GM20431 (cell line): ENCODE results near the gene POLR1A.
"Not testable (repeated sequence)": the region's sequence is repeated elsewhere in the genome, so short reads cannot be mapped to it uniquely, and the experiment has no call there.

Source experiments
- in situ Hi-C: fragments of 300-500 bp; cut with MseI, MboI; formaldehyde crosslinking; loops from one replicate; pipeline ENCODE4 v1.15.0; 2020; ENCODE audit warnings: low sequenced_read_pairs; ENCODE audit not compliant: unreplicated experiment

POLR1A gene

DNA sequence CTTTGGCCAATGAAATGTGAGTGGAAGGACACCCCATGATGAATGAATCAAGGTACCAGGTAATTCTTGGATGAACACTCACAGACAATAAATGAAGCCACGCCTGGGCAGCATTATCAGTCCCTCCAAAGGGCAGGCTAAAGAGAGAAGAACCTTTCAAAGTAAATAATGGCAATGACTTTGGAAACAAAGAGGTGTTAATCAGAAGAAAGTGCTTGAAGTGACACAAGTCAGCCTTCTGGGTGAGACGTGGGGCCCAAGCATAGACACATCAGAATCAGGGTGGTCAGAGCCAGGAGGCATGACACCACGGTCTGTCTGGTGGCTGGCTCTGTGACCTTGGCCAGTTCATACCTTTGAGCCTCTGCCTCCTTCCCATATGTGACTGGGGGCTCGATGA lies 103.3 kb downstream of the POLR1A start:
- in situ Hi-C loops: no loop called here

DNA sequence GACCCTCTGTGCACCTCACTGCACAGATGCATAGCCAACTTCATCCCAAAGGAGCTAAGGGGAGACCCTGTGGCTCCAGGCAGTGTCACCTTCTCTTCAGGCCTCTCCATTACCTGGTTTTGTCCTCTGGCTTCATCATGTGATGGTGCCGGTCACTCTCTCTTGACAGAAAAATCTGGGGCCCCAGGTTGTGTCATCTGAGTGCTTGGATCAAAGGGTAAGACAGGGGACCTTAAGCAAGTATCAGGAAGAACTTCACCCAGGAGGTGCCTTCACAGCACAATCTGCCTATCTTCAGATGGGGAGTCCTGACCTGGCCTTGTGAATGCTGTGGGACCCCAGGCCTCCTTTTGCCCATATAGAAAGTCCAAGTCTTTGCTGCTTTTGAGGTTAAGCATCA lies 104.4 kb downstream of the POLR1A start:
- in situ Hi-C loops: no loop called here

DNA sequence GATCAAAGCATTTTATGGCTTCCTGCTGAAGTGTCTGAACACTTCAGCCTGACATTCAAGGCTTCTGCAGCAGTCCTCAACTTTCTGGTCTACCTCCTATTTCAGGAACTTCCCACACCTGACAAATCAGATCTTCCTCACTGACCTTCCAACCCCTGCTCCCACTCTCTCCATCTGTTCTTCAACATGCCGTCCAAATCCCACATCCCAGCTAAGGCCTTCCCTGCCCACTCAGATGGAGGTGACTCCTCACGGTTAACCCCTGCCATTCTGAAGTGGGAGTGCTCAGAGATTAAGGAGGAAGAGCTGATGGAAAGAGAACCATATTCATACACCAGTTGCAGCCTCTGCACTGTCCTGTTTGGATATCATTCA lies 104.8 kb downstream of the POLR1A start:
- in situ Hi-C loops: no loop called here

DNA sequence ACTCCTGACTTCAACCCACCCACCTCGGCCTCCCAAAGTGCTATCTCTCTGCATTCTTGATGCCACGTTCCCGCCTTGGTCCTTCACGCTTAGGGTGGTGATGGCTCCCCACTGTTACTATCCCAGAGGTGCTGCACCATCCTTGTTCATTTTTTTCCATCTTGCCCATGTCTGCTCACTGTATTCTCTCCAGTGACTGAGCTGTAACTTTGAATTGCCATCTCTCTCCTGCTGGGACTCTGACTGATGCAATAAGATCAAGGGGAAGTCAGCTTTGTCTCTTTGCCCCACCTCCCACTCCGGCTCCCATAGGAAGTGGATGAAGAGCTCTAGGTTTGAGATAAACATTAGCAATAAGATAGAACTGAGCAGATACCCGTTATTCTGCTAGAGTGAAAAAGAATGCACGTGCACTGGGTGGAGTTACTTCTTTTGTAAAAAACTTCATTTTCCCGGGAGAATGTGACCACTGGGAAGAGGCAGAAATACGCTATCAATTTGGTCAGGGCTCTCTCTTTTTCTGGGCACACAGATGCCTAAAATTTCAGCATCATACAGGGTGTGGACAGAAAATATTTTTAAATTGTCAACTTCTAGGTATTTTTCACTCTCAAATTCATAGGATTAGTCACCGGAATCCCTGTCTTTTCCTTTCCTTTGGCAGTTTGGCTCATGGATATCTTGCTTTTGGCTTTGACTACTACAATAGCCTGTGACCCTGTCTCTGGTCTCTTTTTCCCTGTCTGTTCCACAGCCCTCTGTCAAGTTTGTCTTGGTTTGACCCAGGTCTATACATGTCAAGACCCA lies 105.4 kb downstream of the POLR1A start:
- in situ Hi-C loops: no loop called here

DNA sequence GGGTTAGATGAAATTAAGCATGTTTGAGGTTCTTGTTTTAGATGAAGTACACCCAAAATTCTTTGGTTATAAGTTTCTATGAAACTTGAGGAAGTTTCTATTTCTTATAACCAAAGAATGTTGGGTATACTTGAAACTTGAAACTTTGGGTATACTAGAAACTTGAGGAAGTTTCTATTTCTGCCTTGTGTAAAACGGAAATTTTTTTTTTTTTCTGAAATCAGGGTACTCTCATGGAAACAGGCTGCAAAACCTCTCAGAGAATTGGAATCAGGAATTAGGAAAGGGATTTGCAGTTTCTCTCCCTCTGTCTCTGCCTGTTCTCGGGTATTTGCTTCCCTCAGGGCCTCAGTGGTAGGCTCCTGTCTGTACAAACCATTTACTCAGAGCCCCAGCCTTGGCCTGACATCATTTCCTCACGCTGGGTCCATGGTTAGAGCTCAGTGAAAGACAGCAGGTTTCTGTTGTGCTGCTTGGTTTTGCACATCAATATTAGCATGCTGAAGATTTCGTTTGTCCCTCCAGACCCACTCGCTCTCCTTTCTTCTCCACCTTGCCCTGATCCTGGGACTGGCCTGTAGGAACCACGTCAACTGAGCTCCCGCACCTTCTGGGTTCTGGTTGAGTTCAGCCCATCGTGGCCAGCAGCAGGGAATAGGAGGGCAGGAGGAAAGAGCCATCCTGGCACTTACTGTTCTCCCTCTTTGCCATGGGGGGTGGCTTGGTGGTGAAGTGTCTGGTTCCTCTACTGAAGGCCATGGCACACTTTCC lies 106.4 kb downstream of the POLR1A start:
- in situ Hi-C loops: no loop called here

DNA sequence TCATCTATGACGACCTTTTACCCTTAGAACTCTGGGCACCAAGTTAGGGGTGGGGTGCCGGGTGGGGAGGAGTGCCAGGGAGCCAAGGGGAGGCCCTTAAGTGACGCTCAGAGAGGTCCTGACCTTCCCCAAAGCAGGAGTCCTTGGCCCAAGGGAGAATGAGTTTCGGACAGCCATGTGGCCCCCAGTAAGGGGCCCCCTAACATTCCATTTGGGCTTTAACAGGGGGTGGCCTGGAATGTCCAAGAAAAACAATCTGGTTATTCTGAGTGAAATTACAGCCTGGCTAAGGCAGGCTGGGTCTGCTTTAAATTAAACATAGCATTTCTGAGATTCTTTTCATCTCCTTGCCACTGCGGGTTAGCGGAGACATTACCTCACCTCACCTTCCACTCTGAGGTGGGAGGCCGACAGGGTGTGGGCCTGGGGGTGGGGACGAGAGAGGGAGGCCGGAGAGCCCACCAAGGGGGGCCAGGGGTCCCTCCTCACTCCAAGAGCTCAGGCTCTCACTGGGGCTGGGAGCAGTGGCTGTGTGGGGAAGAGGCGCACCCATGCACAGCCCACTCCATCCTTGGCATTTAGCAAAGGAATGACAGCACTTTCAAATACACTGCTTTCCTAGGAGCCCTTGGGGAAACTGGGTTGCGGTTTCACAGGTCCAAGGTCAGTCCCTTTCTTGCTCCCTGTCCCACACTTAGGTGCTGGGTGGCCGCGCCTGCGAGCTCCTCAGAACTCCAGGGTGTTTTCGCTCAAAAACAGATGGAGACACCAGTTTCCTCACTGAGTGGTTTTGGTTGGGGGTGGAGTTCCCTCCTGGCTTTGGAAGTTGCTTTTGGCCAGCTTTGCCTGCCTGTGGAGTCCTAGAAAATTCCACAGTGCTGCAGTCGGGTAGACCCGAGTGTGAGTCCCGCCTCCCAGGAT lies 107.4 kb downstream of the POLR1A start:
- in situ Hi-C loops: no loop called here

DNA sequence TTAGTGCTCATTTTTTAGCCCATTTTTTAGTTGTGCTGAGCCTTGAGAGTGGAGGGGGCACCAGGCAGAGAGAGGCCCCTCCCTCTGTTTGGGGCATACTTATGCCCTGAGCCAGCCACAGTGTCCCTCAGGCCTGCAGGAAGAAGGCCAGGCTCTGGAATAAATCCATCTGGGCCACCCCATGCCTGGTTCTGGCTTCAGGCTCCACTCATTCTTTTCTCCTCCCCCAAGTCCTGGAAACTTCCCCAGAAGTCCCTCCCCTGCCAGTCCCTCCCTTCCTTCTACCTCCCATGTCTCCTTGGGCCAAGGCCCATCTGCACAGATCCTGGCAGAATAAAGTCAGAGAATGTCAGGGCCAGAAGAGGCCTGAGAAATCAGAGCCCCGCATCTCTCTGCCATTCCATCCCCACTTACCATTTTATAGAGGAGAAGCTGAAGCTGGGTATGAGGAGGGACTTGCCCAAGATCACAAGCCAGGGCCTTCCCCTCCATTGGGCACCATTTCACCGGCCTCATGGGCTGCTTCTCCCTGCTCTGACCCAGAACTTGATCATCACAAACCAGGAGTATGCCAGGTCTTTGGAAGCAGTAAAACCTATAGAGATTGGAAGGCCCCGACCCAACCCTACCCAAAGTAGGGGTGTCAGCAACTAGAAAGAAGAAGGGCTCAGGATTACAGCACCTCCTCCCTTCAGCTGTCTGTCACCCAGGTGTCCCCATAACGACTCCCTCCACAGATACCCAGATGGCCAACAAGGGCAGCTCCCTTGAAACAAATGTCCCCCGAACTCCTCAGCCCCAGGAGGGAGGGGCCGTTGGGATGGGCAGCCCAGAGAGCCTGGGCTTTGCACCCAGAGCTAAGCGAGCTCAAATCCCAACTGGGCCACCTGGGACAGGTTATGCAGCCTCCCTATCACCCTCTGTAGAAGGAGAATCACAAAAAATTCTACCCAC lies 108.4 kb downstream of the POLR1A start:
- in situ Hi-C loops: no loop called here

DNA sequence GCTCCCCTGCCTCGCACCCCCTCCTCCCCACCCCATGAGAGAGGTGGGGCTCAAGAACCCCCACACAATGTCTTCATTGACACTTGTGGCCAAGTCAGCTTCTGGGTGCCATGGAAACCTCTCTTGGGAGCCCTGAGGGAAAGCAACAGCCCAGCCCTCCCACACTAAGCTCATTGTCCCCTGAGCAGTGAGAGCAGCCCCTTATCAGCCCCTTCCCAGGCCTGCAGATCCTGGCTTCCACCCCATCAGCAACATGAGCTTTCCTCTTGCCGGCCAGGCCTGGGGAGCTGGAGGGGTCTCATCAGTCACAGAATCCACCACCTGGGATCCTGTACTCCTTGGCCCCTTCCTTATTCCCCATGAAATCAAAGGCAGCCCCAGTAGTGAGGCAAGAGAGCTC lies 109.1 kb downstream of the POLR1A start:
- in situ Hi-C loops: no loop called here

DNA sequence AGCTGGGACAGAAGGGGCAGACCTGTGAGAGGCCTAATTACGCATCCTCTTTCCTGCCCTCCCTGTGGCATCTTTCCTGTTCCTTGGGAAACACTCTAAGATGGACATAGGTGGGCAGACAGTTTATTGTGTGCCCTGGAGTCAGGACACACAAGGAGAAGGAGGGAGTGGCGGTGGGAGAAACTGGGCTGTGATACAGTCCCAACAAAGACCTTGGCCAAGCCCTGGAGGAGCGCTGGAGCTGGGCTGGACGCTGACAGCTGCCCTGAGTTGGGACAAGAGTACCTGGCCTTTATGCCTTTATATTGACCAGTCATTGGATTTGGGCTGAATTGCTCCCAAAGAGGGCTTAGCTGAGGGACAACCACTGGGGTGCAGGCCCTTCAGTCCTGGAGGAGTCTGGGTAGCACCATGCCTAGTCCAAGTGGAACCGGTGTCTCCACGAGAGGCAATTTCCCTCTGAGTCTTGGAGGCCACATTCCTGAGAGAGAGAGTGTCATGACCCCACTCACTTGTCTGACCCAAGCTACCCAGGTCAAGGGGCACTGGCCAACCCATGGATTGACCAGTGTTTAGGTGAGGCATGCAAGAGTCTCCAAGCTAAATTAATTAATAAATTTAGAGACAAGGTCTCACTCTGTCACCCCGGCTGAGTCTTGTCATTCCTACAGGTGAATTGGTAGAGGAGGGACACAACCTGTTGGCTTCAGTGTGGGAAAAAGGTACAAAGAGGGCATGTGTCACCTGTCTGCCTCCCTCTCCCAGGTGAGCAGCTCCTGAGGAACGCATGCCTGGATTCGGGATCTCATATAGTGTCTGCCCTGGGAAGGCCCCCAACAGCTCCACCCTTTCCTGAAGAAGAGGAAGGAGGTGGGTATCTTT lies 109.8 kb downstream of the POLR1A start:
- in situ Hi-C loops: no loop called here

DNA sequence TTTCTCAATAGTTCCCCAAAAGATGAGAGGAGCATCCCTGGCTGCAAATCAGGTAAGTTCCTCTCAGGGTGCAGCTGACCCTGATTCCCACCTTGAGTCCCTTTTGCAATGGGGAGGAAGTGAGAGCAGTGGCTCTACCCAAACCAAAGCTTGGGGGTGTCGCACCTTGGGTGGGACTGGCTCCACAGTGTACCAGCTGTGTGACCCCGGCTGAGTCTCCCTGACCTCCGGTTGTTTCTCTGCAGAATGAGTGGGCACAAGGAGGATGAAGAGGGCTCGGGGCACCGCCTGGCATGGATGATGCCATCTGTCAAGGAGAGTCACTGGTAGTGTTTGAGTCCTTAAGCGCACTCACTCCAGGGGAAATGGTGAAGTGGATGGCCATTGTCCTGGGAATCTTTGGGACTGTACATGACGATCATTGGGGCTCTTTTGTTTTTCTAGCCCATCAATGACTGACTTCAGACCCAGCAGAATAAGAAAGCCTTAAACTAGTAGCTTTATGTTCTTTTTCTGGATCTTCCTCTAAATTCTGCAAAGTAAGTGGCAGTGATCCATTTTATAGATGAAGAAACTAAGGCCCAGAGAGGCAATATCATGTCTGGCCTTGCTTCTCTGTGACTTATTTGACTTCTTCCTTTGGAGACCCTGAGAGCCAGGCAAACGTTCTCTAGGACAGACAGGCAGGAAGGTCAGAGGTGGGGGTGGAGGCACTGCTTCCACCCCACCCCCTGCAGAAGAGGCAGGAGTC lies 110.6 kb downstream of the POLR1A start:
- in situ Hi-C loops: no loop called here

DNA sequence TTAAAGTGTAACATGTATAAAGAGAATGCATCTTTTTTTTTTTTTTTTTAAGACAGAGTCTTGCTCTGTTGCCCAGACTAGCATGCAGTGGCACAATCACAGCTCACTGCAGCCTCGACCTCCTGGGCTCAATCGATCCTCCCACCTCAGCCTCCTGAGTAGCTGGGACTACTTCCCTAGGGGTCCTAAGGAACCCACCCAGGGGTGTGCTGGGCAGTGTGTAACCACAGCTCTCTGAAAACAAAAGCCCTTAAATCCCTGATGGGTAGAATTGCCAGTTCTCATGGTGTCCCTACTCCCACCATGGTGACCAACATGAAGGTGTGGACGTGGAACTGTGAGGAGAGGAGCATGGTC lies 111.3 kb downstream of the POLR1A start:
- in situ Hi-C loops: no loop called here

DNA sequence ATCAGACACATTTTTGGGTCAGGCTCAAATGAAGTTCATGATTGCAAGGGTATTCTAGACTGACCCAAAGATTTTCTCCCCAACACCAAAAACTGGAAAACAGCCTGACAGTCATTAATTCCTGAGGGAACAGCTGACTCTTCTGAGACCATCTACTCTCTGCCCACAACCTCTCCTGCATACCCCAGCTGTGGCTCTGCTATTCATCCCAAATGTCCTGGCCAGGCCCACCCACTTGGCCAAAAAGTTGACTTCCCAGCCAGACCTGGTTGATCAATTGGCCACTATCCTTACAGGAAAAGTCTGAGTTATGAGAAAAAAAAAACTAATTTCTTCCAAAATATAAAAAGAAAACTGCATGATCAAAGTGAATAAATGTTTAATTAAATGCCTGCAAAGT lies 113.1 kb downstream of the POLR1A start:
- in situ Hi-C loops: no loop called here

DNA sequence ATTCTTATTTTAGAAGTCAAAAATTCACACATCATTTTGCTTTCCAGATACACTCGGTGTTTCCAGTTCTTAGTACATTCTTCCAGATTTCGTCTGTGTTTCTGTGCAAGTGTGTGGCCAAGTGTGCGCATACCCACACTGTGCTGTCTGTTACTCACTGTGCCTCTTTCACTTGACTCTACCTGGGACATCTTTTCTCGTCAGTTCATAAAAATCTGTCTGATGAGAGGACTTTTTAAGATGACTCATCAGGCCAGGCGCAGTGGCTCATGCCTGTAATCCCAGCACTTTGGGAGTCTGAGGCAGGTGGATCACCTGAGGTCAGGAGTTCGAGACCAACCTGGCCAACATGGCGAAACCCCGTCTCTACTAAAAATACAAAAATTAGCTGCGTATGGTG lies 113.6 kb downstream of the POLR1A start:
- in situ Hi-C loops: not testable (repeated sequence)

DNA sequence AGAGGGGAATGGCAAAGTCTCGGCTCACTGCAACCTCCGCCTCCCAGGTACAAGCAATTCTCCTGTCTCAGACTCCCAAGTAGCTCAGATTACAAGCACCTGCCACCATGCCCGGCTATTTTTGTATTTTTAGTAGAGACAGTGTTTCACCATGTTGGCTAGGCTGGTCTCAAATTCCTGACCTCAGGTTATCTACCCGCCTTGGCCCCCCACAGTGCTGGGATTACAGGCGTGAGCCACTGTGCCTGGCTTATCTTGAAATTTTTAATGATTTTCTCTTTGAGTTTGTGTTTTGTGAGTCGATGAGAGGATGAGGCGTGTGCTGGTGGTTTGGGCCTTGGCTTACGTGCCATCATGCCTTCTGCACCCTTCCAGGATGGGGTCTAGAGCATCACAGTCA lies 115.6 kb downstream of the POLR1A start:
- in situ Hi-C loops: no loop called here

DNA sequence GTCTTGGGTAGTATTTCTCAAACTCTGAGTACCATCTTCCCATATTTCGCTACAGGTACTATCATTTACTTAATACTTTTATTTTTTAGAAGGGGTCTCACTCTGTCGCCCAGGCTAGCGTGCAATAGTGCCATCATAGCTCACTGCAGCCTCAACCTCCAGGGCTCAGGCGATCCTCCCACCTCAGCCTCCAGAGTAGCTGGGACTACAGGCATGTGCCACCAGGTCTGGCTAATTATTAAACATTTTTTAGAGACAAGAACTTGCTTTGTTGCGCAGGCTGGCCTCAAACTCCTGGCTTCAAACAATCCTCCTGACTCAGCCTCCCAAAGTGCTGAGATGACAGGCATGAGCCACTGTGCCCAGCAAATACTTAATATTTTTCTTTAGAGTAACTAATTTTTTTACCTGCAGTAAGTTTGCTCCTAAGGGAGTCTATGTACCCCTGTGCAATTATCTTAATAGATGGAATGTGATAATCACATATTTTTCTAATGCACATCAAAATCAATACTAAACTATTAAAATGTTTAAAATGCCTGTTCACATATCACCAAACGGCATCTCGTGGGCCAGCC lies 116.3 kb downstream of the POLR1A start:
- in situ Hi-C loops: no loop called here

DNA sequence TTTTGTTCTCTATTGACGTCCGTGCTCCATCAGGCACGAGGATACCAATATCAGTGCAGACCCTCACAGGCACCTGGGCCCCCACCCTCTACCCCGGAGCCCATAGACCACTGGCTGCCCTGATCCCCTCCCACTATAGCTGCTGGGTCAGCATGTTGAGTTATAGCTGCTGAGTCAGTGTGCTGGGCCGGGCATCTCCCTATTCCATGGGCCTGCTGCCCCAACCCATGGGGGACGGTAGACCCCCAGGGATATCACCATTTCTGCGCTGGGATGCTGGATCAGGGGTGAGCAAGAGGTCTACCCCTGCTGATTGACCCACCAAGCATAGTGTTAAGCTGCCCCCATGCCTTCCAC lies 116.8 kb downstream of the POLR1A start:
- in situ Hi-C loops: no loop called here

DNA sequence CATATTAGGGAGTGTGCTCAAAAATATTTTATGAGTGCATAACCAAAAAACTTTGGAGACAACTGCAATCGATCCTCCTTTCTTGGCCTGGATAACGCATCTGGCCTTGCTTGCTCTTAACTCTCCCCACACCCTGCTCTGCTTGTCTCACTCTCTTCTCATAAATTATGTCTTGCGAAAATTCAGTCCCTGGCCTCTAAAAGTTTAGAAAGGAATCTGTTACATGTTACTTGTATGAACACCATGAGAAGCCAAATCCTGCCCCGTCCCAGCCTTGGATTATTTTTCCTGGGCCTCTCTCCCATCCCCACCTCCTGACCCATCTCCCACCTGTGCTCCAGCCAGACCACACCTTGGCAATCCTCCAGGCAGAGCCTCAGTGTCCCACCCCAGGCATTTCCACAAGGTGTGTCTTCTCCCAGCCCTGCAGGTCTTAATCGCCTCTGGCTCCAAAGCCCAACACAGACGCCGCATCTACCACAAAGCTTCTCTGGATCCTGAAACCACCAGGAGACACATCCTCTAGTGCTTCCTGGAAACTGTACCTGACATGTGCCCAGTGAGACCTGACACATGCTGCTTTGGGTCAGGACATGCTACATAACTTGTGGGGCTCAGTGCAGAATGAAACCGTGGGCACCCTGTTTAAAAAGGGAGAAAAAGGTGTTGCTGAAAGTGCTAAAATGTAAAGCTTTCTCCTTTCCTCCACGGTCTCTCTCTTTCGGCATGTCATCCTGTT lies 117.3 kb downstream of the POLR1A start:
- in situ Hi-C loops: no loop called here
